GM23338 (cell line): ENCODE results near the gene KLF11. TPM values are rescaled to one million over a fixed set of nuclear protein-coding genes. Genes with fewer than 3 reads are reported as not detected.

Source experiments
- ATAC-seq: fragments of 200-7000 bp; cut with Tn5 transposase; 3 replicates; pipeline ENCODE4 v1.9.1; 2020
- DNase-seq: peaks from one replicate; pipeline ENCODE4 v3.0.0-alpha.2; 2015; ENCODE audit warnings: low spot score
- H2AFZ ChIP-seq: fragments of 200-600 bp; sonication (generic); 2 replicates; pipeline ENCODE4 v1.8.0; 2016; ENCODE audit warnings: antibody characterized with exemption, mild to moderate bottlenecking, moderate library complexity
- H3F3A ChIP-seq: fragments of 200-600 bp; sonication (generic); replicated peaks from 2 replicates; pipeline ENCODE4 v1.8.0; 2017; ENCODE audit warnings: antibody characterized with exemption, mixed run types, low read depth
- H3K27ac ChIP-seq: fragments of 200-600 bp; sonication (generic); 2 replicates; pipeline ENCODE4 v1.6.1; 2016; ENCODE audit warnings: low read depth
- H3K27me3 ChIP-seq: fragments of 200-600 bp; sonication (generic); 2 replicates; pipeline ENCODE4 v1.8.0; 2016; ENCODE audit warnings: mild to moderate bottlenecking, mixed run types, moderate library complexity; ENCODE audit not compliant: insufficient read depth
- H3K36me3 ChIP-seq: fragments of 200-600 bp; sonication (generic); 2 replicates; pipeline ENCODE4 v1.8.0; 2016; ENCODE audit warnings: mild to moderate bottlenecking; ENCODE audit not compliant: insufficient read depth
- H3K4me1 ChIP-seq: fragments of 200-600 bp; sonication (generic); 2 replicates; pipeline ENCODE4 v1.8.0; 2016; ENCODE audit warnings: mild to moderate bottlenecking, moderate library complexity; ENCODE audit not compliant: insufficient read depth
- H3K4me2 ChIP-seq: fragments of 200-600 bp; sonication (generic); 2 replicates; pipeline ENCODE4 v1.7.1; 2017; ENCODE audit warnings: mixed run types
- H3K4me3 ChIP-seq: fragments of 200-600 bp; sonication (generic); 2 replicates; pipeline ENCODE4 v1.6.1; 2016; ENCODE audit warnings: mixed run types
- H3K79me2 ChIP-seq: fragments of 200-600 bp; sonication (generic); replicated peaks from 2 replicates; pipeline ENCODE4 v1.8.0; 2017; ENCODE audit warnings: mild to moderate bottlenecking; ENCODE audit not compliant: insufficient read depth
- H3K9me2 ChIP-seq: fragments of 200-600 bp; sonication (generic); 2 replicates; pipeline ENCODE4 v1.8.0; 2017; ENCODE audit not compliant: insufficient read depth
- H4K20me1 ChIP-seq: fragments of 200-600 bp; sonication (generic); replicated peaks from 2 replicates; pipeline ENCODE4 v1.8.0; 2017; ENCODE audit warnings: mild to moderate bottlenecking; ENCODE audit not compliant: insufficient read depth
- H3K27ac Mint-ChIP-seq: 2 replicates; pipeline ENCODE4 v1.8.0; 2020; ENCODE audit warnings: inconsistent platforms, mild to moderate bottlenecking, moderate library complexity, mixed read lengths
- H3K27me3 Mint-ChIP-seq: 3 replicates; pipeline ENCODE4 v1.8.0; 2022; ENCODE audit warnings: low read depth, mild to moderate bottlenecking, moderate library complexity, mixed read lengths, inconsistent platforms; ENCODE audit not compliant: insufficient read depth, poor library complexity
- H3K36me3 Mint-ChIP-seq: 3 replicates; pipeline ENCODE4 v1.8.0; 2021; ENCODE audit warnings: low read depth, mild to moderate bottlenecking, inconsistent platforms, moderate library complexity, mixed read lengths
- H3K4me1 Mint-ChIP-seq: 3 replicates; pipeline ENCODE4 v1.8.0; 2020; ENCODE audit warnings: mild to moderate bottlenecking, inconsistent platforms, mixed read lengths
- H3K4me3 Mint-ChIP-seq: 3 replicates; pipeline ENCODE4 v1.8.0; 2021; ENCODE audit warnings: moderate library complexity, mild to moderate bottlenecking, inconsistent platforms, mixed read lengths
- H3K9me3 Mint-ChIP-seq: 3 replicates; pipeline ENCODE4 v1.8.0; 2020; ENCODE audit warnings: moderate library complexity, mild to moderate bottlenecking, inconsistent platforms, mixed read lengths
- CREB1 ChIP-seq: fragments of 250-450 bp; sonication (Bioruptor Pico); IDR thresholded peaks from 2 replicates; pipeline ENCODE4 v1.5.0; 2020; ENCODE audit warnings: low read depth, mild to moderate bottlenecking, moderate library complexity
- CTCF ChIP-seq, 2 experiments: fragments of 200-600 bp in 1 of 2; sonication (generic) in 1 of 2; conservative IDR thresholded peaks; 2 replicates each; pipeline versions ENCODE4 v1.5.1 to v1.6.1; 2016 to 2017; ENCODE audit warnings: antibody characterized with exemption in 2 of 2, low read depth in 2 of 2, mild to moderate bottlenecking in 2 of 2, moderate library complexity in 1 of 2
- ETS1 ChIP-seq: IDR thresholded peaks from 2 replicates; pipeline ENCODE4 v1.6.1; 2016; ENCODE audit warnings: antibody characterized with exemption
- EZH2 ChIP-seq: fragments of 200-600 bp; sonication (generic); IDR thresholded peaks from one replicate; pipeline ENCODE4 v1.8.0; 2017; ENCODE audit warnings: antibody characterized with exemption, mild to moderate bottlenecking, low read depth; ENCODE audit not compliant: unreplicated experiment
- EZH2phosphoT487 ChIP-seq: fragments of 200-600 bp; sonication (generic); IDR thresholded peaks from one replicate; pipeline ENCODE4 v1.8.1; 2018; ENCODE audit warnings: antibody characterized with exemption; ENCODE audit not compliant: unreplicated experiment
- JUNB ChIP-seq: IDR thresholded peaks from one replicate; pipeline ENCODE4 v1.6.1; 2016; ENCODE audit warnings: antibody characterized with exemption; ENCODE audit not compliant: unreplicated experiment
- NANOG ChIP-seq: IDR thresholded peaks from 2 replicates; pipeline ENCODE4 v1.6.1; 2016; ENCODE audit warnings: antibody characterized with exemption, borderline replicate concordance
- POLR2AphosphoS5 ChIP-seq: IDR thresholded peaks from 2 replicates; pipeline ENCODE4 v1.6.1; 2016; ENCODE audit warnings: antibody characterized with exemption, low read depth
- REST ChIP-seq: IDR thresholded peaks from one replicate; pipeline ENCODE4 v1.6.1; 2018; ENCODE audit warnings: antibody characterized with exemption; ENCODE audit not compliant: unreplicated experiment
- STAT1 ChIP-seq: IDR thresholded peaks from one replicate; pipeline ENCODE4 v1.6.1; 2016; ENCODE audit warnings: antibody characterized with exemption; ENCODE audit not compliant: unreplicated experiment
- ZNF114 ChIP-seq: fragments of 250-450 bp; sonication (Bioruptor Pico); IDR thresholded peaks from 2 replicates; pipeline ENCODE4 v1.5.0; 2020; ENCODE audit warnings: mild to moderate bottlenecking, moderate library complexity
- ZNF331 ChIP-seq: fragments of 250-450 bp; sonication (Bioruptor Pico); IDR thresholded peaks from 2 replicates; pipeline ENCODE4 v1.5.0; 2020; ENCODE audit warnings: low read depth, mild to moderate bottlenecking, moderate library complexity
- ZNF462 ChIP-seq: fragments of 250-450 bp; sonication (Bioruptor Pico); IDR thresholded peaks from 2 replicates; pipeline ENCODE4 v1.5.0; 2020; ENCODE audit warnings: mild to moderate bottlenecking, moderate library complexity
- polyA plus RNA-seq: library from polyadenylated mRNA; unstranded; fragments of >200 nt; fragmentation: Nextera tagmentation; extraction: Ambion mirVana; gene quantifications from 2 replicates; pipeline ENCODE4 v1.2.1, GENCODE V29; 2016
- total RNA-seq: library from RNA; depleted of rRNA; stranded (reverse); fragments of >200 nt; shearing (Covaris generic); gene quantifications from 2 replicates; pipeline ENCODE4 v1.2.3, GENCODE V29; 2014

Gene KLF11
- total and polyA plus RNA-seq, 2 experiments from 2014 or later: 1.4 to 5.6 TPM

- Histone ChIP-seq H3K36me3 (no peaks in the 10 kb centered on the region), H3K4me3 (no peak overlapping the region), H2AFZ (peak overlapping the region; percentile 14; the same call in 1 of the 2 replicates), H3K27ac (no peak overlapping the region), H3K9me2 (no peaks in the 10 kb centered on the region), H3K27me3 (no peaks in the 10 kb centered on the region), H3K4me1 (no peaks in the 10 kb centered on the region), H3K4me2 (no peak overlapping the region), H4K20me1 (no peaks in the 10 kb centered on the region), H3F3A (no peaks in the 10 kb centered on the region), H3K79me2 (no peaks in the 10 kb centered on the region)
- Mint-ChIP-seq H3K4me1 (peaks cover 9% of the 10 kb centered on the region), H3K36me3 (no peaks in the 10 kb centered on the region), H3K4me3 (no peak overlapping the region), H3K27ac (no peak overlapping the region), H3K9me3 (0 out of 3 replicates have a peak, but pooled peaks cover 8% of the 10 kb centered on the region), H3K27me3 (peaks cover 5% of the 10 kb centered on the region)
- no peak for ATAC-seq
- no peak for DNase-seq
- no peak for TF ChIP-seq ZNF331 (CRISPR knock-in tag)
- no peak for TF ChIP-seq CREB1
- TF ChIP-seq ZNF114 (CRISPR knock-in tag): no peak
- no peak for TF ChIP-seq STAT1
- no peak for TF ChIP-seq EZH2
- no peak for TF ChIP-seq ZNF462 (CRISPR knock-in tag)
- no peak for TF ChIP-seq CTCF (conservative IDR thresholded peaks at IDR 0.05; ENCODE audit: low read depth in 2 of 2)
- no peak for TF ChIP-seq POLR2AphosphoS5
- no peak for TF ChIP-seq REST
- TF ChIP-seq NANOG: no peak
- TF ChIP-seq ETS1: no peak
- no peak for TF ChIP-seq EZH2phosphoT487
- no peak for TF ChIP-seq JUNB
Measured at GRCh38 chr2:10089565-10090190, 46.3 kb downstream of the KLF11 start.
